GDM1 (cell line): ENCODE results near the gene FZR1.
A peak's percentile ranks its signal among the peaks of the same experiment; 100 is the strongest.
"Not testable (repeated sequence)": the region's sequence is repeated elsewhere in the genome, so short reads cannot be mapped to it uniquely, and the experiment has no call there.

Experiments
- DNase-seq: peaks from one replicate; lab custom pipeline; 2025; lab: John Stamatoyannopoulos, UW

FZR1 gene

DNA sequence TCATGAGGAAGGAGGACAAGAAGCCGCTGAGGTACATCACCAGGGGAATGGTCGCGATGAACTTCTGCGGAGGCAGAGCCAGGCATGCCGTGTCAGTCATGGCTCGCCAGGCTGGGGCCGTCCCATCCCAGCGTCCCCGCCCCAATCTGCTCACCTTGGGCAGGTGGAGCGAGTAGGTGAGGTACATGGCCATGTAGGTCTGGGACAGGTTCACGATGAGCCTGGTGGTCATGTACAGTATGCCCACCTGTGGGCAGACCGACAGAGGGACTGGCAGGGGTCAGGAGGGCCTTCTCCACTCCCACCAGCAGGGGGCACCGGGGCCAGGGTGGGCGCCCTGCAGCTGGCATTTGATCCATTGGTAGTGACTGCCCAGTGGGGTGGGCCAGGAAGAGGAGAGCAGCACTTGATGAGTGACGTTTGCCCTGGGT is 41.2 kb downstream of the FZR1 start:
- no peak for DNase-seq

GRCh38 chr19:3547767-3548282 is 41.7 kb downstream of the FZR1 start:
- no peak for DNase-seq

DNA sequence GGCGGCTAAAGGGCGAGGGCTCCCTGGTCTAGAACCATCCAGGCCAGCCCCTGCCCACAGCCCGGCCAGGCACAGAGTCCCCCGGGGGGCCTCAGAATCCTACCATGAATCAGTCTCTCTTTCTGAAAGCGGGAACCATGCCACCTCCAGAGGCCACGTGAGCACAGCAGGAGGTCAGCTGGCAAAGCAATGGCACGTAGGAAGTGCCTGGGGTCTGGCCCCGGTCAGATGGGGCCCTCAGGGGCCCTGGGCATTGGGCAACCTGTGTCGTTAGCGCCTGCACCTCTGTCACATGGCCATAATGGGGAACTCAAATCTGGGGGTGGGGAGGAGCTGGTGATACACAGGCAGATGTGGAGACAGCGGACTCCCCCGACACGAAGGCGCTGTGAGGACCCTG is 42.5 kb downstream of the FZR1 start:
- no peak for DNase-seq

DNA sequence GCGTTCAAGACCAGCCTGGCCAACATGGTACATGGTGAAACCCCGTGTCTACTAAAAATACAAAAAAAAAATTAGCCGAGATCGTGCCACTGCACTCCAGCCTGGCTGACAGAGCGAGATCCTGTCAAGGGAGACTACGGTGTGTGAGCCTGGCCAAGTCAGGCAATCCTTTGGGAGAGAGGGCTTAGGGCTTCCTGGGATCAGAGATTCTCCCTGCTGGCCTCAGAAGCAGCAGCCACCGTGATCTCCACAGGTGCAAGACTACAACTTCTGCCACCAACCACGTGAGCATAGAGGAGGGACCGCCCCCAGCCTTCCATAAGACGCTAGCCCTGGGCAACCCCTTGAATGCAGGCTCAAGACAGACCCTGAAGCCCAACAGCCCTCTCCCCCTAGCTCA is 43.7 kb downstream of the FZR1 start:
- no peak for DNase-seq

GRCh38 chr19:3550947-3551791 is 45.1 kb downstream of the FZR1 start:
- DNase-seq = no peak

GRCh38 chr19:3551792-3552095 is 45.6 kb downstream of the FZR1 start:
- DNase-seq = no peak

- DNase-seq = peak; percentile 37
These were observed 48.4 kb downstream of the FZR1 start for GRCh38 chr19:3554254-3555083.

GRCh38 chr19:3555653-3556422 is 49.7 kb downstream of the FZR1 start:
- DNase-seq = no peak

DNA sequence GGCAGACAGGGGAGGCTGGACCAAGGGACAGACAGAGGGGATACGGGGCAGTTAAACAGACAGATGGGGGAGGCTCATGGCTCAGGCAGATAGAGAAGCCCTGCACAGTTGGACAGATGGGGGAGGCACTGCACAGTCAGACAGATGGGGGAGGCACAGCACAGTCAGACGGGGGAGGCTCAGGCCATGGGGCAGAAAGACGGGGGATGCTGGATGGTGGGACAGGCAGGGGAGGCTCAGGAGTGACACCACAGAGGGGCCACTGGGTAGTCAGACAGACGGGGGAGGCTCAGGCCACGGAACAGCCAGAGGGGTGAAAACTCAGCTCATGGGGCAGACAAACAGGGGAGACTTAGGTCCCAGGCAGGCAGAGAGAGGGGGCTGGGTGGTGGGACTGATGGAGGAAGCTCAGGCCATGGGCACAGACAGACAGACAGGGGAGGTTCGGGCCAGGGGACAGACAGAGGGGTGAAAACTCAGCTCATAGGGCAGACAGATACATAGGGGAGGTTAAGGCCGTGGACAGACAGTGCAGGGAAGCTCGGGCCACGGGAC is 50.4 kb downstream of the FZR1 start:
- DNase-seq = no peak

DNA sequence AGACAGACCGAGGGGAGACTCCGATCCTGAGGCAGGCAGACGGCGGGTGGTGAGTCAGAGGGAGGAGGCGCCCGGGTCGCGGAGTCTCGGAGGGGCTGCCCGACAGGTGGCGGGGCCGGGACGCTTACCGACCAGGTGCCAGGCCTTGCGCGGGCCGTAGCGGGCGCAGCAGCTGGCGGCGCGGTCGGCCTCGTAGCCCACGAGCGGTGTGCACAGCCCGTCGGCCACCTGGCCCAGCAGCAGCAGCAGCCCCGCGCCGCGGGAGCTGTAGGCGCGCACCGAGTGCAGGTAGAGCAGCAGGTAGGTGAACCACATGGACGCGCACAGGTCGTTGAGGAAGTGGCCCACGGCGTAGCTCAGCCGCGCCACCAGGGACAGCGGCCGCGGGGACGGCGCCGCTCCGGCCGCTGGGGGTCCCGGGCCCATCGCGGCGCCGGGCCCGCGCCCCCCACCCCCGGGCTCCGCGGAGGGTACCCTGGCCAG is 50.9 kb downstream of the FZR1 start:
- no peak for DNase-seq

GRCh38 chr19:3557461-3558248 is 51.5 kb downstream of the FZR1 start, which contains the start of gene MFSD12:
Gene MFSD12, minus strand, starts transcription at chr19:3557586. Its CDS starts 183 bp downstream, at chr19:3557403.
- DNase-seq = peak; percentile 91

DNA sequence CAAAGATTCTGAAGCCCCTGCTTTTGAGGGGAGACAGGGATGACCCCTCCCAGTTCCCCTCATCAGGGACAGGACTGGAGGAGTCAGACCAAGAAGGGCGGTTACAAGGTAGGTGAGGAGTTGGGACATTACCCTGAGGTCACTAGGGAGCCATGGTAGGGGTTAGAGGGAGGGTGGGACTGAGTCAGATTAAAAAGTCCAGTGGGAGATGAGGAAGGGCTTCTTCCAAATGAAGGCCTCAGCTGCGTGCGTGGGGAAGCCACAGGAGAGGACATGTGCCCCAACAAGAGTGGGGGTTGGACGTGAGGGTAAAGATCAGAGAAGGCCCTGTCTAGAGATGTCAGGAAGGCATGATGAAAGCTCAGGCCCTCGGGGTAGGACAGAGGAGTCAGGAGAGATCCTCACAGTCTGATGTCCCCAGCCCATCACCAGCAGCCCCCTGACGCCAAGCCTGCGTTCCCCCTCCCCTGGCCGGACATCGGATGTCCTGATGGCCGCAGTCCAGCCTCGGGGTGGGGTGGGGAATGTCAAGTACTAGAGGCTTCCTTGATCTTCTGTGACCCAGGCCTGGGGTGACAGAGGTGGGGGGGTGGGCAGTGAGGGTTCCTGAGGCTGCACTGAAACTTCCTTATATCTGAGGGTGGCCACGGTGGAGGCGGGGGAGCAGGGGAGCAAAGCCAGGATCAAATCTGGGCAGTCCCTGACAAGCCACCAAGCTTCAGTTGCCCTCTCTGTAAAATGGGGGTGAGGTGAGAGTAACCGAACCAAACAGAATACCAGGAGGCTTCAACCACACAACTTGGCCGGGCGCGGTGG is 57.8 kb downstream of the FZR1 start:
- DNase-seq = no peak

DNA sequence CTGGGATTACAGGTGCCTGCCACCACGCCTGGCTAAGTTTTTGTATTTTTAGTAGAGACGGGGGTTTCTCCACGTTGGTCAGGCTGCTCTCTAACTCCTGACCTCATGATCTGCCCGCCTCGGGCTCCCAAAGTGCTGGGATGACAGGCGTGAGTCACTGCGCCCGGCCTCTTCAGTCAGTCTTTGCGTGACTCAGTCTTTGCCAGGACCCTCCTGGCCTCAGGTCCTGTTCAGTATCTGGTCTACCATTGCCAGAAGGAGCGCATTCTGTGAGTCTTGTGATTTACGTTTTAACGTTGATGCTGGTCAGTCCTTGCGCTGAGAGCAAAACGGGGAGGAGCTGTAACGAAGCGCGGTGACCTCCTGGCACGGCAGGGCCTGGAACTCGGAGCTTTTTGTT is 59.0 kb downstream of the FZR1 start:
- no peak for DNase-seq

DNA sequence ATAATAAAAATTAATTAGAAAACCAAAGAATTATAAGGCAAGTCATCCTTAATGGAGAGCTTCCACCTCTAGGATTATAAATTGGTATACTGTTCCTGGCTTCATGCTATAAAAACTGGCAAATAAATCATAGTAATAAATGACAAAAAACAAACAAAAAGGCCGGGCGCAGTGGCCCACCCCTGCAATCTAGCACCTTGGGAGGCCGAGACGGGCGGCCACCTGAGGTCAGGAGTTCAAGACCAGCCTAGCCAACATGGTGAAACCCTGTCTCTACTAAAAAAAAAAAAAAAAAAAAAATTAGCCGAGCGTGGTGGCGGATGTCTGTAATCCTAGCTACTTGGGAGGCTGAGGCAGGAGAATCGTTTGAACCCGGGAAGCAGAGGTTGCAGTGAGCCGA is 63.9 kb downstream of the FZR1 start:
- DNase-seq = not testable (repeated sequence)

DNA sequence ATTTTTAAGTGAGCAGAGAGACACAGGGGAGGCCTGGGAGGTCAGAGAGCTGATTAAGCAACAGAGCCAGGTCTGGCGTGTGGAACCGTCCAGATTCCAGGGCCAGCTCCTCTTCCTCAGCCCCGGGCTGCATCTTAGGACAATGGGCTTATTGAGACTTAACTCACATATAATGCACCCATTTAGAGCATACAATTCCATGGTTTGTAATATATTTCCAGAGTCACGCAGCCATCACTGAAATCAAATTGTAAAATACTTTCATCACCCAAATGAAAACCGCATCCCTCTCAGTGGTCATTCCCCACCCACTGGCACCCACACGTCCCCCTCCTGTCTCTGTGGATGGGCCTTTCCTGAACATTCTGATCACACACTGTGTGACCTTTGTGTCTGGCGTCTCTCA is 64.5 kb downstream of the FZR1 start:
- no peak for DNase-seq

- DNase-seq = peak; percentile 100
These were observed 66.2 kb downstream of the FZR1 start for GRCh38 chr19:3572132-3572854.

GRCh38 chr19:3572855-3573161 is 66.7 kb downstream of the FZR1 start, which contains the start of gene HMG20B:
Gene HMG20B, plus strand, starts transcription at chr19:3572944. Its CDS starts 366 bp downstream, at chr19:3573310.
- DNase-seq = no peak

DNA sequence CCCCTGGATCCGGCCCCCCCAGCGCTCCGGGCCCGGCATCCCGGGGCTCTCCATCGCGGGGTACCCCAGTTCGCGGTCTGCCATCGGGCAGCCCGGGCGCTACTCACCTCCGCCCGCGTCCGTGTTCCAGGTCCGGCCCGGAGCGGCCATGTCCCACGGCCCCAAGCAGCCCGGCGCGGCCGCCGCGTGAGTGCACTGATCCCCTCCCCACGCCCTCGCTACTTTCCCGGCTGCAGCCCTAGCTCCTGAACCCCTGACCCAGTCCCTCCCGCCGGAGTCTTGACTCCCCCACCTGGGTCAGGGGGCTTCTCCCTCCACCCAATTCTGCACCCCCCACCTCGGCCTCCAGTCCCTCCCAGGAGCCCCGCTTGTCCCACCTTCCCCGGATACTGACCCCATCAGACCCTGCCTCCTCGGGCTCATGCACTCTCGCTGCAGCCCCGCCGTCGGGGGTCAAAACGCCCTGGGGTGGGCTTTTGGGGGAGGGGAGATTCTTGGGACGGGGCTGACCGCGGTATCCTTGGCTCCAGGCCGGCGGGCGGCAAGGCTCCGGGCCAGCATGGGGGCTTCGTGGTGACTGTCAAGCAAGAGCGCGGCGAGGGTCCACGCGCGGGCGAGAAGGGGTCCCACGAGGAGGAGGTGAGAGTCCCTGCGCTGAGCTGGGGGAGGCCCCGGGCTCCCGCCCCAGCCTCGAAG is 67.2 kb downstream of the FZR1 start:
- no peak for DNase-seq
